GM06990 (cell line): Measurements from ENCODE around the gene RXFP2.

Experiments used
- DNase-seq: peaks from one replicate; pipeline ENCODE4 v3.0.0-alpha.2; 2011; ENCODE audit not compliant: insufficient read length; ENCODE audit errors: extremely low read depth
- H3K27me3 ChIP-seq: replicated peaks from 2 replicates; pipeline ENCODE4 v1.6.0; 2011; ENCODE audit warnings: low read length; ENCODE audit not compliant: control insufficient read depth, insufficient read depth
- H3K36me3 ChIP-seq: 2 replicates; pipeline ENCODE4 v1.5.1; 2011; ENCODE audit warnings: low read length; ENCODE audit not compliant: control insufficient read depth, insufficient read depth
- H3K4me3 ChIP-seq: replicated peaks from 2 replicates; pipeline ENCODE4 v1.5.1; 2011; ENCODE audit warnings: low read depth, mild to moderate bottlenecking, control low read depth, low read length
- TF ChIP-seq, protein P1 (sequence below): IDR thresholded peaks from 2 replicates; pipeline ENCODE4 v1.5.1; 2011; ENCODE audit warnings: low read length, control low read depth, mild to moderate bottlenecking, inconsistent platforms; ENCODE audit not compliant: insufficient read depth, poor library complexity, severe bottlenecking

The RXFP2 gene

DNA sequence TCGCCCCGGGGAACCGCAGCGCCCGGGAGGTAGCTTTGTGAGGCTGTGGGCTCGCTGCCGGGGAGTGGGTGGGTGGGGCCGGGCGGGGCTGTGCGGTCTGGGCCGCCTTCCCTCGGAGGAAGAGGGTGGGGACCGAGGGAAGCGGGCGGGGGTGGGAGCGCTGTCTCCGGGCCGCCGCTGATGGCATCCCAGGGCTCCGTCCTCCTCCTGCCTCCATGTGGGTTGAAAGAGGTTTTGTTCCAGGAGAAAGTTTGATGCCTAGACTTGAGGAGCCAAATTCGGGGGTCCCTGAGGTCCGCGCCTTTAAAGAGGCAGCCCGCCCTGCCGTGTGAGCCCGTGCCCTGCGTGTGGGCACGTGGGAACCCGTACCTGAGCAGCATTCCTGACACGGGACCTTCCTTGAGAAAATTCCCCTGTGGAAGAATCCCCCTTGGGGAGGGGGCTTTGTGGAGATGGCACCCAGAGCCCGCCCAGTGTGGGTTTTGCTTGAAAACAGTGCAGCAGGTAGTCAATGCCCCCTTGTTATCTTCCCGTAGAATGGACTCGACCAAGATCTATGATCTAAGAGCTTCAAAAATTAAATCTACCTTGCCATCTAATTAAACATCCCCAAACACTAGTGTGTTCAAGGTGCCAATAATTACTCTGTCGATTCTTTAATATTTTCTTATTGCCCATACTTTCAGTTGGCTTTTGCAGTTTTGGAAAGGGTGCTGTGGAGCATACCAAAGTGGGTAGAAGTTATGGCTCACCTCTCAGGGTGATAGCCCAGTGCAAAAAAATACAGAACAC, 107.8 kb downstream of the RXFP2 start:
- TF ChIP-seq, protein P1, sequence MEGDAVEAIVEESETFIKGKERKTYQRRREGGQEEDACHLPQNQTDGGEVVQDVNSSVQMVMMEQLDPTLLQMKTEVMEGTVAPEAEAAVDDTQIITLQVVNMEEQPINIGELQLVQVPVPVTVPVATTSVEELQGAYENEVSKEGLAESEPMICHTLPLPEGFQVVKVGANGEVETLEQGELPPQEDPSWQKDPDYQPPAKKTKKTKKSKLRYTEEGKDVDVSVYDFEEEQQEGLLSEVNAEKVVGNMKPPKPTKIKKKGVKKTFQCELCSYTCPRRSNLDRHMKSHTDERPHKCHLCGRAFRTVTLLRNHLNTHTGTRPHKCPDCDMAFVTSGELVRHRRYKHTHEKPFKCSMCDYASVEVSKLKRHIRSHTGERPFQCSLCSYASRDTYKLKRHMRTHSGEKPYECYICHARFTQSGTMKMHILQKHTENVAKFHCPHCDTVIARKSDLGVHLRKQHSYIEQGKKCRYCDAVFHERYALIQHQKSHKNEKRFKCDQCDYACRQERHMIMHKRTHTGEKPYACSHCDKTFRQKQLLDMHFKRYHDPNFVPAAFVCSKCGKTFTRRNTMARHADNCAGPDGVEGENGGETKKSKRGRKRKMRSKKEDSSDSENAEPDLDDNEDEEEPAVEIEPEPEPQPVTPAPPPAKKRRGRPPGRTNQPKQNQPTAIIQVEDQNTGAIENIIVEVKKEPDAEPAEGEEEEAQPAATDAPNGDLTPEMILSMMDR = no peak
- peak overlapping the region; percentile 64 for H3K4me3 ChIP-seq

DNA sequence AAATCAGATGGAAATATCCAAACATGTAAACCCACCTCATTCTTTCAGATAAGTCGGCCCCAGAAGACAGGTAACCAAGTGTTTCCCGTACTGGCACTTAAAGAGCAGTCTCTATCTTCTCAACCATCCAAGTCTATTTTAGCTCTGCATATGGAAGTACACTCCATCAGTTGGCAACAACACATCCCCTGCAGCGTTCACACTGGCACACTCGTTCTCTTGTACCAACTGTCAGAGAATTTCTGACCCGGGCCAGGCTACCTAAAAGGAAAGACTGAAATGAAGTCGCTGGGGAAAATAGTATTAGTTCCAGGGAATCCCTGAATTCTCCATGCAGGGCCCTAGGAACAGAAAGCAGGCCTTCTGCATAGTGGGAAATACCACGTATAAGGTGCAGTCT, 109.3 kb downstream of the RXFP2 start:
- Histone ChIP-seq H3K27me3 (no peaks in the 10 kb centered on the region; the same call in 1 of the 2 replicates), H3K36me3 (no peaks in the 10 kb centered on the region), H3K4me3 (no peak overlapping the region)
- no peak for DNase-seq
- TF ChIP-seq, protein P1 = no peak

More for the DNA sequence above, 107.8 kb downstream of the RXFP2 start:
- DNase-seq = no peak
- no peaks in the 10 kb centered on the region; the same call in 1 of the 2 replicates for H3K27me3 ChIP-seq
- H3K36me3 ChIP-seq = no peaks in the 10 kb centered on the region

DNA sequence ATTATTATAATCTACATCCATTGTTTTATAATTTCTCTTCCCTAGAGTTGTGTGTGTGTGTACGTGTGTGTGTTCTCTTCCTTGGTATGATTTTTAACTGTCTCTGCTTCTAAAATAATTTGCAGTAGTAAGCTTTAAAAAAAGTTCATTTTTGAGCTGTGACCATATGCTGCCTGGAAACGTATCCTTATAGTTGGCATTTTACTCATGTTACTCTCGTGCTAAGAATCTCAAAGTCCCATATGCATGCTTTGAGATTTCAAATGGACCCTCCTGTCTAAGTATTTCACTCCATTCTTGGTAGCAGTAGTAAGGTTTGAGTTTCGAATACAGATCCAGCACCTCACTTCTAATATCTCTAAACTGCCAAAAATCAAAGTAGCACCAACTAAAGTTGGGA, 109.9 kb downstream of the RXFP2 start:
- Histone ChIP-seq H3K4me3 (no peak overlapping the region), H3K36me3 (no peaks in the 10 kb centered on the region), H3K27me3 (no peaks in the 10 kb centered on the region; the same call in 1 of the 2 replicates)
- TF ChIP-seq, protein P1 = no peak
- DNase-seq = no peak

GRCh38 chr13:31850041-31850555, 110.8 kb downstream of the RXFP2 start:
- DNase-seq = no peak
- Histone ChIP-seq H3K36me3 (no peaks in the 10 kb centered on the region), H3K27me3 (no peaks in the 10 kb centered on the region; the same call in 1 of the 2 replicates), H3K4me3 (no peak overlapping the region)
- TF ChIP-seq, protein P1 = no peak

- no peaks in the 10 kb centered on the region; the same call in 1 of the 2 replicates for H3K27me3 ChIP-seq
- no peak overlapping the region for H3K4me3 ChIP-seq
- no peaks in the 10 kb centered on the region for H3K36me3 ChIP-seq
- TF ChIP-seq, protein P1 = no peak
- no peak for DNase-seq
These were observed 111.9 kb downstream of the RXFP2 start for GRCh38 chr13:31851216-31851615.
